PC-9 (cell line): ENCODE results near the gene IL1RAPL1. TPM values are rescaled to one million over a fixed set of nuclear protein-coding genes. Genes with fewer than 3 reads are reported as not detected.

Experiments used
- BruUV-seq: library from RNA; stranded (reverse); fragments of 400-500 nt; replicated peaks from 2 replicates; lab custom pipeline; 2021; lab: Mats Ljungman, UMichigan
- CTCF ChIA-PET: fragments of 300-600 bp; sonication (Branson Sonifier 250); formaldehyde crosslinking; loops from one replicate; lab custom pipeline; 2022; ENCODE audit warnings: antibody characterized with exemption; lab: Charles Lee
- POLR2A ChIA-PET: fragments of 300-600 bp; sonication (Branson Sonifier 250); formaldehyde crosslinking; loops from one replicate; lab custom pipeline; 2022; ENCODE audit warnings: antibody characterized with exemption; ENCODE audit not compliant: unreplicated experiment; lab: Charles Lee
- DNase-seq, 2 experiments: peaks; one replicate each; pipeline versions ENCODE4 v3.0.0 to v3.0.0-alpha.2; 2015 to 2022; ENCODE audit warnings: mixed read lengths in 1 of 2
- H2AFZ ChIP-seq: fragments of 200-600 bp; sonication (generic); 2 replicates; pipeline ENCODE4 v1.8.1; 2017; ENCODE audit warnings: antibody characterized with exemption
- H3F3A ChIP-seq: fragments of 200-600 bp; sonication (generic); 2 replicates; pipeline ENCODE4 v1.8.1; 2017; ENCODE audit warnings: antibody characterized with exemption, mild to moderate bottlenecking, low read depth; ENCODE audit not compliant: insufficient read depth
- H3K27ac ChIP-seq: fragments of 200-600 bp; sonication (generic); 2 replicates; pipeline ENCODE4 v1.6.1; 2016; ENCODE audit warnings: mixed run types
- H3K27me3 ChIP-seq: fragments of 200-600 bp; sonication (generic); 2 replicates; pipeline ENCODE4 v1.6.1; 2016; ENCODE audit warnings: low read depth, mixed run types; ENCODE audit not compliant: insufficient read depth
- H3K36me3 ChIP-seq: fragments of 200-600 bp; sonication (generic); 2 replicates; pipeline ENCODE4 v1.6.1; 2016; ENCODE audit warnings: low read depth, mixed run types
- H3K4me1 ChIP-seq: fragments of 200-600 bp; sonication (generic); replicated peaks from 2 replicates; pipeline ENCODE4 v1.6.1; 2016; ENCODE audit warnings: mixed run types; ENCODE audit not compliant: insufficient read depth
- H3K4me2 ChIP-seq: fragments of 200-600 bp; sonication (generic); 2 replicates; pipeline ENCODE4 v1.6.1; 2017; ENCODE audit warnings: mixed run types
- H3K4me3 ChIP-seq: fragments of 200-600 bp; sonication (generic); 2 replicates; pipeline ENCODE4 v1.6.1; 2016; ENCODE audit warnings: mixed run types
- H3K79me2 ChIP-seq: fragments of 200-600 bp; sonication (generic); 2 replicates; pipeline ENCODE4 v1.6.1; 2017; ENCODE audit warnings: low read depth, mixed run types
- H3K9me2 ChIP-seq: fragments of 200-600 bp; sonication (generic); 2 replicates; pipeline ENCODE4 v1.8.1; 2017; ENCODE audit warnings: mild to moderate bottlenecking; ENCODE audit not compliant: insufficient read depth
- H3K9me3 ChIP-seq: fragments of 200-600 bp; sonication (generic); 2 replicates; pipeline ENCODE4 v1.8.1; 2016; ENCODE audit warnings: low read depth; ENCODE audit not compliant: insufficient read depth
- H4K20me1 ChIP-seq: fragments of 200-600 bp; sonication (generic); 2 replicates; pipeline ENCODE4 v1.8.1; 2017; ENCODE audit not compliant: insufficient read depth
- EZH2 ChIP-seq: fragments of 200-600 bp; sonication (generic); IDR thresholded peaks from 2 replicates; pipeline ENCODE4 v1.8.0; 2017; ENCODE audit warnings: antibody characterized with exemption, low read depth
- intact Hi-C: fragments of 100-400 bp; cut with micrococcal nuclease; formaldehyde crosslinking; loops from one replicate; pipeline ENCODE4 v1.10.0; 2022; ENCODE audit not compliant: unreplicated experiment
- total RNA-seq: library from RNA; stranded (reverse); gene quantifications from 2 replicates; pipeline ENCODE4 v1.2.3, GENCODE V29; 2021
- TF ChIP-seq, protein P1 (sequence below): fragments of 200-600 bp; sonication (generic); conservative IDR thresholded peaks from 2 replicates; pipeline ENCODE4 v1.6.1; 2017; ENCODE audit warnings: mixed run types, antibody characterized with exemption, mild to moderate bottlenecking, moderate library complexity

IL1RAPL1 gene
- total RNA-seq, 1 experiment from 2014 or later, result 0.26 TPM

DNA sequence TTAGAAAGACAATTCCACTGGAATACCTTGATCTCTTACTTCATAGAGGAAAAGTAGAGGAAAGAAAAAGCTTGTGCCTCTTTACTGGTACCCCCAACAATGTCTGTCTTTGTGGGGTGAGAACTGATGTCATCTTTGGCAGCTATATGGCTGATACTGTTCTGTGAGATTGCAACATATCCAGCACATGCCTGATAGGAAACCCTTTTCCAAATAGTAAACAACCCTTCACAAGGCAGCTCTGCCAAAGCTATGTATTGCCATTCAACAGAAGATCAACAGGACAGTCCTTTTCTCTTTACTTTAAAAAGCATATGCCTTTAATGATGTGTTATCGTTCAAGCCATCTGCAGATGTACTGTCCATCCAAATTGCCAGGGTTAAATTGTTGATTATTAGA lies 105.9 kb downstream of the IL1RAPL1 start:
- Histone ChIP-seq H4K20me1 (no peaks in the 10 kb centered on the region), H3K9me3 (no peaks in the 10 kb centered on the region), H3F3A (no peaks in the 10 kb centered on the region), H3K36me3 (no peaks in the 10 kb centered on the region), H3K4me2 (no peak overlapping the region), H3K4me3 (no peak overlapping the region), H2AFZ (no peak overlapping the region), H3K9me2 (no peaks in the 10 kb centered on the region), H3K4me1 (no peaks in the 10 kb centered on the region), H3K27ac (no peak overlapping the region), H3K79me2 (no peaks in the 10 kb centered on the region), H3K27me3 (no peaks in the 10 kb centered on the region)
- DNase-seq, result no peak
- ChIA-PET CTCF (no interaction called here), POLR2A (no interaction called here)
- no peak for TF ChIP-seq EZH2
- TF ChIP-seq, protein P1, sequence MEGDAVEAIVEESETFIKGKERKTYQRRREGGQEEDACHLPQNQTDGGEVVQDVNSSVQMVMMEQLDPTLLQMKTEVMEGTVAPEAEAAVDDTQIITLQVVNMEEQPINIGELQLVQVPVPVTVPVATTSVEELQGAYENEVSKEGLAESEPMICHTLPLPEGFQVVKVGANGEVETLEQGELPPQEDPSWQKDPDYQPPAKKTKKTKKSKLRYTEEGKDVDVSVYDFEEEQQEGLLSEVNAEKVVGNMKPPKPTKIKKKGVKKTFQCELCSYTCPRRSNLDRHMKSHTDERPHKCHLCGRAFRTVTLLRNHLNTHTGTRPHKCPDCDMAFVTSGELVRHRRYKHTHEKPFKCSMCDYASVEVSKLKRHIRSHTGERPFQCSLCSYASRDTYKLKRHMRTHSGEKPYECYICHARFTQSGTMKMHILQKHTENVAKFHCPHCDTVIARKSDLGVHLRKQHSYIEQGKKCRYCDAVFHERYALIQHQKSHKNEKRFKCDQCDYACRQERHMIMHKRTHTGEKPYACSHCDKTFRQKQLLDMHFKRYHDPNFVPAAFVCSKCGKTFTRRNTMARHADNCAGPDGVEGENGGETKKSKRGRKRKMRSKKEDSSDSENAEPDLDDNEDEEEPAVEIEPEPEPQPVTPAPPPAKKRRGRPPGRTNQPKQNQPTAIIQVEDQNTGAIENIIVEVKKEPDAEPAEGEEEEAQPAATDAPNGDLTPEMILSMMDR, result no peak
- intact Hi-C loops, result no loop called here
- no TSS peak for BruUV-seq

DNA sequence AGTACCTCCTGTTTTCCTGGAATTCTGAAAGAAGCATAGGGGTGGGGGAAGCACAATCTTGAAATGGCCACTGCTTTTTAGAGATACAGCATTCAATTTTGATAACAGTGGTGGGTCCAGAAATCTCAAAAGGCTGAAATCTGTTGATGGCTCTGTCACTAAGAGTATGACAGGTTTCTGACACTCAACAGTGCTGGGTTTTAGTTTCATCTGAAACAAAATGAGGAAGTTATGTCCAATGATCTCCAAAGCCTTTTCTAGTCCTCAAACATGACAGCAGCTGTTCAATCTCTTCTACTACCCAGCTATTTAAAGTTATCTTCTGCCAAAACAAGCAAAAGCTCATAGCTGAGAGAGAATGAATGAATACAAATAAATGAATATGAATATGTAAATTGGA lies 110.5 kb downstream of the IL1RAPL1 start:
- Histone ChIP-seq H3K27ac (no peak overlapping the region), H4K20me1 (no peaks in the 10 kb centered on the region), H3K79me2 (no peaks in the 10 kb centered on the region), H2AFZ (no peak overlapping the region), H3K9me2 (no peaks in the 10 kb centered on the region), H3K27me3 (no peaks in the 10 kb centered on the region), H3K4me1 (no peaks in the 10 kb centered on the region), H3K9me3 (no peaks in the 10 kb centered on the region), H3K4me3 (no peak overlapping the region), H3K4me2 (no peak overlapping the region), H3K36me3 (no peaks in the 10 kb centered on the region), H3F3A (no peaks in the 10 kb centered on the region)
- ChIA-PET CTCF (no interaction called here), POLR2A (no interaction called here)
- intact Hi-C loops, result no loop called here
- no TSS peak for BruUV-seq
- DNase-seq, result no peak
- TF ChIP-seq, protein P1, result no peak
- TF ChIP-seq EZH2, result no peak

DNA sequence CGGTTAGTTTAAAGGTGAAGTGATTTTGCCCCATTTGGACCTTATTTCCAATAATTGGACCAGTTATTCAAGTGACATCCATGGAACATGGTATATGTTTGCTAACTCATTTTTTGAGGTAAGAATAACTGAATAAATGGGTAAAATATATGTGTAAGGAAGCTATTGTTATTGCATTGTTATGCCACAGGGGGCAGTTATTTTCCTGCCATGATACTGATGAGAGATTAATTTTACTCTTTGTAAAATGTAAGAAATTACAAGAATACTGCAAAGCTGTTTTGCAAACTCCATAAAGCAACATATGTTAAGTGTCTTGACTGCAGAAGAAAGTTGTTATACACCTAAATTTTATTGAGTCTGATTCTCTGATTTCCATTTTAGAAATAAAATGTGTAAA lies 114.0 kb downstream of the IL1RAPL1 start:
- BruUV-seq, result no TSS peak
- H3K79me2 ChIP-seq, result no peaks in the 10 kb centered on the region
- no peaks in the 10 kb centered on the region for H3F3A ChIP-seq
- no peak for TF ChIP-seq EZH2
- TF ChIP-seq, protein P1, result peak; percentile 27; the same call in 1 of the 2 replicates
- H3K9me3 ChIP-seq, result no peaks in the 10 kb centered on the region
- DNase-seq, result no peak
- H4K20me1 ChIP-seq, result no peaks in the 10 kb centered on the region
- no peaks in the 10 kb centered on the region for H3K36me3 ChIP-seq
- H3K27ac ChIP-seq, result no peak overlapping the region
- intact Hi-C loops, result no loop called here
- no peaks in the 10 kb centered on the region for H3K27me3 ChIP-seq
- no peaks in the 10 kb centered on the region for H3K9me2 ChIP-seq
- H3K4me2 ChIP-seq, result no peak overlapping the region
- CTCF ChIA-PET, result no interaction called here
- H2AFZ ChIP-seq, result no peak overlapping the region
- POLR2A ChIA-PET, result no interaction called here
- H3K4me3 ChIP-seq, result no peak overlapping the region
- no peaks in the 10 kb centered on the region for H3K4me1 ChIP-seq
